WTC11 (cell line): ENCODE results near the gene KLF2. TPM values are rescaled to one million over a fixed set of nuclear protein-coding genes. Genes with fewer than 3 reads are reported as not detected.
A peak's percentile ranks its signal among the peaks of the same experiment; 100 is the strongest.

Experiments
- ATAC-seq: fragments of 200-7000 bp; cut with Tn5 transposase; 2 replicates; pipeline ENCODE4 v1.10.0; 2021; ENCODE audit warnings: mild to moderate bottlenecking, moderate library complexity
- CTCF ChIA-PET: fragments of 300-600 bp; sonication (Branson Sonifier 250); formaldehyde crosslinking; loops from one replicate; lab custom pipeline; 2021; ENCODE audit warnings: antibody characterized with exemption; lab: Charles Lee
- POLR2A ChIA-PET: fragments of 350-600 bp; sonication (Branson Sonifier 250); formaldehyde crosslinking; loops from one replicate; lab custom pipeline; 2021; ENCODE audit warnings: antibody characterized with exemption; lab: Charles Lee
- DNase-seq: peaks from one replicate; pipeline ENCODE4 v3.0.0; 2021; ENCODE audit warnings: low spot score
- H3K27ac Mint-ChIP-seq: 2 replicates; pipeline ENCODE4 v1.8.0; 2021; ENCODE audit warnings: mixed read lengths
- H3K27me3 Mint-ChIP-seq: 2 replicates; pipeline ENCODE4 v1.8.0; 2021; ENCODE audit warnings: low read depth, mild to moderate bottlenecking, moderate library complexity, mixed read lengths
- H3K36me3 Mint-ChIP-seq: 2 replicates; pipeline ENCODE4 v1.8.0; 2021; ENCODE audit warnings: mixed read lengths
- H3K4me1 Mint-ChIP-seq: 2 replicates; pipeline ENCODE4 v1.8.0; 2022; ENCODE audit warnings: mixed read lengths
- H3K4me3 Mint-ChIP-seq: 2 replicates; pipeline ENCODE4 v1.8.0; 2021; ENCODE audit warnings: mild to moderate bottlenecking, moderate library complexity, mixed read lengths
- H3K9me3 Mint-ChIP-seq: 2 replicates; pipeline ENCODE4 v1.8.0; 2021; ENCODE audit warnings: mixed read lengths
- ATF1 ChIP-seq: sonication (generic); formaldehyde crosslinking; IDR thresholded peaks from 2 replicates; pipeline ENCODE4 v1.8.1; 2023; ENCODE audit warnings: mild to moderate bottlenecking, moderate library complexity, missing genetic modification reagents
- FOXP1 ChIP-seq: sonication (generic); formaldehyde crosslinking; IDR thresholded peaks from 2 replicates; pipeline ENCODE4 v1.8.0; 2022; ENCODE audit warnings: missing genetic modification reagents, mild to moderate bottlenecking, moderate library complexity, borderline replicate concordance
- GRHL2 ChIP-seq: fragments of 250-450 bp; sonication (Bioruptor Pico); IDR thresholded peaks from 2 replicates; pipeline ENCODE4 v1.8.0; 2022; ENCODE audit warnings: mild to moderate bottlenecking, moderate library complexity; ENCODE audit not compliant: insufficient replicate concordance, severe bottlenecking
- GTF2I ChIP-seq: fragments of 250-450 bp; sonication (Bioruptor Pico); conservative IDR thresholded peaks from 2 replicates; pipeline ENCODE4 v1.4.0; 2021; ENCODE audit warnings: mild to moderate bottlenecking
- KAT7 ChIP-seq: sonication (generic); formaldehyde crosslinking; IDR thresholded peaks from 2 replicates; pipeline ENCODE4 v1.8.1; 2023; ENCODE audit warnings: missing genetic modification reagents, mild to moderate bottlenecking, borderline replicate concordance
- MXD4 ChIP-seq: fragments of 250-450 bp; sonication (Bioruptor Pico); IDR thresholded peaks from 2 replicates; pipeline ENCODE4 v1.8.0; 2021; ENCODE audit warnings: mild to moderate bottlenecking, moderate library complexity, borderline replicate concordance
- NR1H2 ChIP-seq: sonication (generic); formaldehyde crosslinking; IDR thresholded peaks from 2 replicates; pipeline ENCODE4 v1.9.0; 2021; ENCODE audit warnings: mild to moderate bottlenecking, moderate library complexity, missing genetic modification reagents
- NR2C2 ChIP-seq: sonication (generic); formaldehyde crosslinking; IDR thresholded peaks from 2 replicates; pipeline ENCODE4 v1.8.0; 2022; ENCODE audit warnings: mild to moderate bottlenecking, missing genetic modification reagents
- NR3C1 ChIP-seq: sonication (generic); formaldehyde crosslinking; conservative IDR thresholded peaks from 2 replicates; pipeline ENCODE4 v1.8.1; 2023; ENCODE audit warnings: low read depth, mild to moderate bottlenecking, missing genetic modification reagents
- SMAD4 ChIP-seq: sonication (generic); formaldehyde crosslinking; IDR thresholded peaks from 2 replicates; pipeline ENCODE4 v1.8.0; 2022; ENCODE audit warnings: mild to moderate bottlenecking, missing genetic modification reagents
- SP1 ChIP-seq: sonication (generic); formaldehyde crosslinking; conservative IDR thresholded peaks from 2 replicates; pipeline ENCODE4 v1.8.1; 2022; ENCODE audit warnings: missing genetic modification reagents
- TEAD4 ChIP-seq: sonication (generic); formaldehyde crosslinking; IDR thresholded peaks from 2 replicates; pipeline ENCODE4 v1.8.0; 2022; ENCODE audit warnings: mild to moderate bottlenecking, missing genetic modification reagents
- ZNF232 ChIP-seq: sonication (generic); formaldehyde crosslinking; IDR thresholded peaks from 2 replicates; pipeline ENCODE4 v1.8.0; 2022; ENCODE audit warnings: mild to moderate bottlenecking, missing genetic modification reagents
- total RNA-seq: library from RNA; stranded (reverse); gene quantifications from 3 replicates; pipeline ENCODE4 v1.2.3, GENCODE V29; 2021
- TF ChIP-seq, protein P1 (sequence below): fragments of 250-450 bp; sonication (Bioruptor Pico); IDR thresholded peaks from 2 replicates; pipeline ENCODE4 v1.8.0; 2021; ENCODE audit warnings: mild to moderate bottlenecking
- TF ChIP-seq, protein P2 (sequence below): sonication (generic); formaldehyde crosslinking; conservative IDR thresholded peaks from 2 replicates; pipeline ENCODE4 v1.8.1; 2022; ENCODE audit warnings: mild to moderate bottlenecking, missing genetic modification reagents
- TF ChIP-seq, protein P3 (sequence below): sonication (generic); formaldehyde crosslinking; IDR thresholded peaks from 2 replicates; pipeline ENCODE4 v1.8.1; 2023; ENCODE audit warnings: mild to moderate bottlenecking, missing genetic modification reagents
- TF ChIP-seq, protein P4 (sequence below): sonication (generic); formaldehyde crosslinking; IDR thresholded peaks from 2 replicates; pipeline ENCODE4 v1.8.0; 2022; ENCODE audit warnings: mild to moderate bottlenecking, missing genetic modification reagents
- TF ChIP-seq, protein P5 (sequence below): sonication (generic); formaldehyde crosslinking; IDR thresholded peaks from 2 replicates; pipeline ENCODE4 v1.8.0; 2023; ENCODE audit warnings: missing genetic modification reagents
- TF ChIP-seq, protein P6 (sequence below): fragments of 250-450 bp; sonication (Bioruptor Pico); IDR thresholded peaks from 2 replicates; pipeline ENCODE4 v1.9.0; 2021; ENCODE audit warnings: mild to moderate bottlenecking, borderline replicate concordance

Gene KLF2
- total RNA-seq, 1 experiment from 2014 or later, result 1.1 TPM

DNA sequence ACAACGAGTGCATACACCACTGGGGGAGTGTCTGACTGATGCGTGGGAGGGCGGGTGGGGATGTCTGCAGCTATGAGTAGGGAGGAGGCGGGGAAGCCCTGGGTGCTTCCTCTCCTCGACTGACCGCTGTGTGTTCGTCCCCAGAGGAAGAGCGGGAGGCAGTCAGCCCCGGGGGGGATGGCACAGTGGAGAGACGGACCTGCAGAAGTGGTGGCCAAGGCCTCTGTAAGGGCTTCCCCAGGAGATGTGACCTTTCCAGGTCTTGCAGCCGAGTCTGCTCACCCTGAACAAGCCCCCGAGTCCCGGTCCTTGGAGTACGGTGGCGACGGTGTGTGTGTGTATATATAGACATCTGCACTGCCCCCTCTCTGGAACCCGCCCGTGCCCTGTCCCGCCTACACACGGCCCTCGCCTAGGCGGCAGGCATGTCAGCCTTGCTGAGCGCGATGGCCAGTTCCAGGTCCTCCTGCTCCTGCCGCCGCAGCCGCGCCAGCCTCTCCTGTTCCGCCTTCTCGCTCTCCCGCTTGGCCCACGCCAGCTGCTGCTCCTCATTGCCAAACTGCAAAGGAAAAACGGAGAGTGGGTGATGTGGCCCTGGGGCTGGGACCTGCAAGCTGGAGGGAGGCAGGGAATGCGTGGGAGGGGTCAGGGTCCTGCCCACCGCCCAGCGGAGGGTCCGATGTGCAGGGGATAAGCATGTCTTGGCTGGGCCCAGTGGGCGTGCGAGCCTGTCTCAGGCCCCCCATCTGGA lies 30.8 kb downstream of the KLF2 start:
- ChIA-PET POLR2A (no interaction called here), CTCF (interaction anchor here (1.0 kb wide), 1 partner anchor 28 kb away, joined by 3 read pairs; no protein-coding TSS in a partner anchor)
- H3K9me3 Mint-ChIP-seq, result no peaks in the 10 kb centered on the region
- TF ChIP-seq, protein P1, sequence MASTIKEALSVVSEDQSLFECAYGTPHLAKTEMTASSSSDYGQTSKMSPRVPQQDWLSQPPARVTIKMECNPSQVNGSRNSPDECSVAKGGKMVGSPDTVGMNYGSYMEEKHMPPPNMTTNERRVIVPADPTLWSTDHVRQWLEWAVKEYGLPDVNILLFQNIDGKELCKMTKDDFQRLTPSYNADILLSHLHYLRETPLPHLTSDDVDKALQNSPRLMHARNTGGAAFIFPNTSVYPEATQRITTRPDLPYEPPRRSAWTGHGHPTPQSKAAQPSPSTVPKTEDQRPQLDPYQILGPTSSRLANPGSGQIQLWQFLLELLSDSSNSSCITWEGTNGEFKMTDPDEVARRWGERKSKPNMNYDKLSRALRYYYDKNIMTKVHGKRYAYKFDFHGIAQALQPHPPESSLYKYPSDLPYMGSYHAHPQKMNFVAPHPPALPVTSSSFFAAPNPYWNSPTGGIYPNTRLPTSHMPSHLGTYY (CRISPR knock-in tag), result no peak
- TF ChIP-seq GRHL2 (CRISPR knock-in tag), result no peak
- TF ChIP-seq GTF2I (CRISPR knock-in tag), result no peak
- TF ChIP-seq, protein P2, sequence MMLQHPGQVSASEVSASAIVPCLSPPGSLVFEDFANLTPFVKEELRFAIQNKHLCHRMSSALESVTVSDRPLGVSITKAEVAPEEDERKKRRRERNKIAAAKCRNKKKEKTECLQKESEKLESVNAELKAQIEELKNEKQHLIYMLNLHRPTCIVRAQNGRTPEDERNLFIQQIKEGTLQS (CRISPR knock-in tag), result no peak
- TF ChIP-seq SP1 (CRISPR knock-in tag), result no peak
- no peak for TF ChIP-seq SMAD4
- no peak for TF ChIP-seq KAT7 (CRISPR knock-in tag)
- TF ChIP-seq, protein P3, sequence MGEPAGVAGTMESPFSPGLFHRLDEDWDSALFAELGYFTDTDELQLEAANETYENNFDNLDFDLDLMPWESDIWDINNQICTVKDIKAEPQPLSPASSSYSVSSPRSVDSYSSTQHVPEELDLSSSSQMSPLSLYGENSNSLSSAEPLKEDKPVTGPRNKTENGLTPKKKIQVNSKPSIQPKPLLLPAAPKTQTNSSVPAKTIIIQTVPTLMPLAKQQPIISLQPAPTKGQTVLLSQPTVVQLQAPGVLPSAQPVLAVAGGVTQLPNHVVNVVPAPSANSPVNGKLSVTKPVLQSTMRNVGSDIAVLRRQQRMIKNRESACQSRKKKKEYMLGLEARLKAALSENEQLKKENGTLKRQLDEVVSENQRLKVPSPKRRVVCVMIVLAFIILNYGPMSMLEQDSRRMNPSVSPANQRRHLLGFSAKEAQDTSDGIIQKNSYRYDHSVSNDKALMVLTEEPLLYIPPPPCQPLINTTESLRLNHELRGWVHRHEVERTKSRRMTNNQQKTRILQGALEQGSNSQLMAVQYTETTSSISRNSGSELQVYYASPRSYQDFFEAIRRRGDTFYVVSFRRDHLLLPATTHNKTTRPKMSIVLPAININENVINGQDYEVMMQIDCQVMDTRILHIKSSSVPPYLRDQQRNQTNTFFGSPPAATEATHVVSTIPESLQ (CRISPR knock-in tag), result no peak
- TF ChIP-seq, protein P4, sequence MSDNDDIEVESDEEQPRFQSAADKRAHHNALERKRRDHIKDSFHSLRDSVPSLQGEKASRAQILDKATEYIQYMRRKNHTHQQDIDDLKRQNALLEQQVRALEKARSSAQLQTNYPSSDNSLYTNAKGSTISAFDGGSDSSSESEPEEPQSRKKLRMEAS, result no peak
- TF ChIP-seq, protein P5, sequence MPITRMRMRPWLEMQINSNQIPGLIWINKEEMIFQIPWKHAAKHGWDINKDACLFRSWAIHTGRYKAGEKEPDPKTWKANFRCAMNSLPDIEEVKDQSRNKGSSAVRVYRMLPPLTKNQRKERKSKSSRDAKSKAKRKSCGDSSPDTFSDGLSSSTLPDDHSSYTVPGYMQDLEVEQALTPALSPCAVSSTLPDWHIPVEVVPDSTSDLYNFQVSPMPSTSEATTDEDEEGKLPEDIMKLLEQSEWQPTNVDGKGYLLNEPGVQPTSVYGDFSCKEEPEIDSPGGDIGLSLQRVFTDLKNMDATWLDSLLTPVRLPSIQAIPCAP, result no peak
- TF ChIP-seq NR1H2 (CRISPR knock-in tag), result no peak
- no peak for TF ChIP-seq ZNF232 (CRISPR knock-in tag)
- no peak for TF ChIP-seq ATF1 (CRISPR knock-in tag)
- no peak for TF ChIP-seq TEAD4
- no peak for TF ChIP-seq NR3C1
- TF ChIP-seq, protein P6, sequence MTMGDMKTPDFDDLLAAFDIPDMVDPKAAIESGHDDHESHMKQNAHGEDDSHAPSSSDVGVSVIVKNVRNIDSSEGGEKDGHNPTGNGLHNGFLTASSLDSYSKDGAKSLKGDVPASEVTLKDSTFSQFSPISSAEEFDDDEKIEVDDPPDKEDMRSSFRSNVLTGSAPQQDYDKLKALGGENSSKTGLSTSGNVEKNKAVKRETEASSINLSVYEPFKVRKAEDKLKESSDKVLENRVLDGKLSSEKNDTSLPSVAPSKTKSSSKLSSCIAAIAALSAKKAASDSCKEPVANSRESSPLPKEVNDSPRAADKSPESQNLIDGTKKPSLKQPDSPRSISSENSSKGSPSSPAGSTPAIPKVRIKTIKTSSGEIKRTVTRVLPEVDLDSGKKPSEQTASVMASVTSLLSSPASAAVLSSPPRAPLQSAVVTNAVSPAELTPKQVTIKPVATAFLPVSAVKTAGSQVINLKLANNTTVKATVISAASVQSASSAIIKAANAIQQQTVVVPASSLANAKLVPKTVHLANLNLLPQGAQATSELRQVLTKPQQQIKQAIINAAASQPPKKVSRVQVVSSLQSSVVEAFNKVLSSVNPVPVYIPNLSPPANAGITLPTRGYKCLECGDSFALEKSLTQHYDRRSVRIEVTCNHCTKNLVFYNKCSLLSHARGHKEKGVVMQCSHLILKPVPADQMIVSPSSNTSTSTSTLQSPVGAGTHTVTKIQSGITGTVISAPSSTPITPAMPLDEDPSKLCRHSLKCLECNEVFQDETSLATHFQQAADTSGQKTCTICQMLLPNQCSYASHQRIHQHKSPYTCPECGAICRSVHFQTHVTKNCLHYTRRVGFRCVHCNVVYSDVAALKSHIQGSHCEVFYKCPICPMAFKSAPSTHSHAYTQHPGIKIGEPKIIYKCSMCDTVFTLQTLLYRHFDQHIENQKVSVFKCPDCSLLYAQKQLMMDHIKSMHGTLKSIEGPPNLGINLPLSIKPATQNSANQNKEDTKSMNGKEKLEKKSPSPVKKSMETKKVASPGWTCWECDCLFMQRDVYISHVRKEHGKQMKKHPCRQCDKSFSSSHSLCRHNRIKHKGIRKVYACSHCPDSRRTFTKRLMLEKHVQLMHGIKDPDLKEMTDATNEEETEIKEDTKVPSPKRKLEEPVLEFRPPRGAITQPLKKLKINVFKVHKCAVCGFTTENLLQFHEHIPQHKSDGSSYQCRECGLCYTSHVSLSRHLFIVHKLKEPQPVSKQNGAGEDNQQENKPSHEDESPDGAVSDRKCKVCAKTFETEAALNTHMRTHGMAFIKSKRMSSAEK (CRISPR knock-in tag), result no peak
- ATAC-seq (no peak), DNase-seq (no peak)
- H3K4me1 Mint-ChIP-seq, result peaks cover 6% of the 10 kb centered on the region
- H3K27ac Mint-ChIP-seq, result no peak overlapping the region; the same call in 1 of the 2 replicates
- H3K4me3 Mint-ChIP-seq, result no peak overlapping the region
- peaks cover 4% of the 10 kb centered on the region; the same call in 1 of the 2 replicates for H3K36me3 Mint-ChIP-seq
- no peaks in the 10 kb centered on the region for H3K27me3 Mint-ChIP-seq

DNA sequence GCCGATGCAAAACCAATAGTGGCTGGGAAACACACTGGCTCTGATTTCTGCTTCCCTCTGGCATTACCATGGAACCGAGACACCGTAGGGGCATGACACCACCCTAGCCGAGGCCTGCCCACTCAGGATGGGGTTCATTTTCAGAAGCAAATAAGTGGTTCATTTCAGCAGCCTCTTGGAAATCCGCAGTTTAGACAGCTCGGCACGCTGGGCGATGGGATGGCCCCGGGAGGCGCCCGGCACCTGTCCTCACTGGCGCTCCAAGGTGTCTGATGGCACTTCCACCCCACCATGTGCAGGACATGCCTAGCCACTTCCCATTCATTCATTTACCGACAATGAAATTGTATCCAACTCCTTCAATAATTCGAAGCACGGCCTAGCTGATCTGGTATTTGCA lies 33.8 kb downstream of the KLF2 start:
- no peak overlapping the region for H3K4me3 Mint-ChIP-seq
- H3K9me3 Mint-ChIP-seq, result no peaks in the 10 kb centered on the region
- H3K27me3 Mint-ChIP-seq, result no peaks in the 10 kb centered on the region
- CTCF ChIA-PET, result interaction anchor here (1.1 to 2.9 kb wide), 3 partner anchors 18 to 28 kb away, joined by 4 to 7 read pairs (median 6); no protein-coding TSS in a partner anchor
- peak overlapping the region; percentile 28; the same call in 1 of the 2 replicates for H3K27ac Mint-ChIP-seq
- DNase-seq (no peak), ATAC-seq (no peak)
- peaks cover 7% of the 10 kb centered on the region for H3K36me3 Mint-ChIP-seq
- peaks cover 4% of the 10 kb centered on the region; the same call in 1 of the 2 replicates for H3K4me1 Mint-ChIP-seq
- POLR2A ChIA-PET, result no interaction called here
- TF ChIP-seq MXD4 (CRISPR knock-in tag) (no peak), FOXP1 (CRISPR knock-in tag) (no peak), NR2C2 (no peak)
- TF ChIP-seq, protein P1 (CRISPR knock-in tag), result no peak
- TF ChIP-seq, protein P6 (CRISPR knock-in tag), result no peak
